Measurements from ENCODE around the gene VPS13D. TPM values are rescaled to one million over a fixed set of nuclear protein-coding genes. Genes with fewer than 3 reads are reported as not detected.

VPS13D gene
- total and polyA plus RNA-seq, 2 of the 4 experiments (the other 2 are of a cell fraction), result 9.0 to 16.3 TPM

- no peak overlapping the region for H3K23ac ChIP-seq (ENCODE audit: low read depth, low read length)
- no peak overlapping the region for H3K27ac ChIP-seq (ENCODE audit: insufficient read depth, low read length)
- no peak overlapping the region for H2BK5ac ChIP-seq (ENCODE audit: low read depth, low read length, poor library complexity, severe bottlenecking)
- CTCF ChIA-PET, result no interaction called here
- H3K56ac ChIP-seq (ENCODE audit: extremely low read depth, insufficient read depth, low read length), result no peak overlapping the region
- no peaks in the 10 kb centered on the region for H4K20me1 ChIP-seq (ENCODE audit: insufficient read depth, low read length)
- H3K4ac ChIP-seq (ENCODE audit: low read depth, low read length), result no peak overlapping the region
- H3K79me1 ChIP-seq (ENCODE audit: low read depth in 1 of 2, low read length in 2 of 2), result no peaks in the 10 kb centered on the region
- no peak overlapping the region for H2AFZ ChIP-seq (replicated peaks; ENCODE audit: low read length, poor library complexity)
- no peaks in the 10 kb centered on the region for H3K27me3 ChIP-seq (ENCODE audit: control insufficient read depth, insufficient read depth, low read length)
- H3K9me3 ChIP-seq (ENCODE audit: control insufficient read depth, insufficient read depth, low read length), result no peaks in the 10 kb centered on the region
- no peak overlapping the region for H3K4me2 ChIP-seq (ENCODE audit: low read depth, low read length)
- no peak overlapping the region for H2AK5ac ChIP-seq (ENCODE audit: low read depth, low read length)
- POLR2A ChIA-PET (ENCODE audit: unreplicated experiment), result no interaction called here
- no CpG with 5 or more reads among the region's 7 CpGs for WGBS, 2 experiments (ENCODE audit: extremely low coverage in 2 of 2, insufficient read length in 1 of 2)
- DNase-seq (no peak), ATAC-seq (ENCODE audit: low read depth) (no peak)
- no peak overlapping the region for H3K14ac ChIP-seq (replicated peaks; ENCODE audit: low read depth, low read length)
- H2BK20ac ChIP-seq (ENCODE audit: low read depth, low read length), result no peak overlapping the region
- H3K4me1 ChIP-seq (ENCODE audit: control insufficient read depth, insufficient read depth, low read length), result no peaks in the 10 kb centered on the region
- no peak overlapping the region for H4K91ac ChIP-seq (ENCODE audit: insufficient read depth, low read depth, low read length)
- H2BK15ac ChIP-seq (ENCODE audit: low read depth, low read length), result no peak overlapping the region
- dilution Hi-C loops (cut with HindIII; ENCODE audit: low sequenced_read_pairs, unreplicated experiment), result no loop called here
- no TSS peak for BruUV-seq (replicated peaks)
- peaks cover 22% of the 10 kb centered on the region for H3K36me3 ChIP-seq (ENCODE audit: control insufficient read depth, insufficient read depth, low read length)
- peaks cover 2% of the 10 kb centered on the region; the same call in 1 of the 2 replicates for H3K9me1 ChIP-seq (ENCODE audit: insufficient read depth, low read length)
- intact Hi-C loops (cut with micrococcal nuclease), result no loop called here
- H4K8ac ChIP-seq (ENCODE audit: low read depth in 2 of 2, low read length in 2 of 2), result no peak overlapping the region
- H4K5ac ChIP-seq (ENCODE audit: low read depth, low read length), result no peak overlapping the region
- H3K9ac ChIP-seq (ENCODE audit: low read depth, low read length), result no peak overlapping the region
- H3K18ac ChIP-seq (ENCODE audit: low read depth, low read length), result no peak overlapping the region
- H2AK9ac ChIP-seq (replicated peaks; ENCODE audit: low read depth, low read length, poor library complexity), result no peak overlapping the region
- in situ Hi-C loops (cut with MboI; ENCODE audit: low sequenced_read_pairs), result no loop called here
- TF ChIP-seq CHD1 (IDR thresholded peaks at IDR 0.05; ENCODE audit: low read depth, low read length), result no peak
- TF ChIP-seq RAD21 (IDR thresholded peaks at IDR 0.05; ENCODE audit: low read length), result no peak
- TF ChIP-seq ELK1 (IDR thresholded peaks at IDR 0.05; ENCODE audit: borderline replicate concordance, low read depth, low read length), result no peak
- no peak for TF ChIP-seq RCOR1 (IDR thresholded peaks at IDR 0.05; ENCODE audit: insufficient replicate concordance, low read length)
- no peak overlapping the region for H3K4me3 ChIP-seq (ENCODE audit: insufficient read depth, low read depth, low read length)
- no peak overlapping the region for H2BK120ac ChIP-seq (ENCODE audit: low read depth, low read length)
Observed at GRCh38 chr1:12345350-12346217, 115.8 kb downstream of the VPS13D start.
